Astrocyte (in vitro differentiated cells and primary cell): Measurements from ENCODE around the gene IGFBPL1.

Experiments used
- EZH2 ChIP-seq: IDR thresholded peaks from 2 replicates; pipeline ENCODE4 v1.6.1; 2012; ENCODE audit warnings: mild to moderate bottlenecking, low read length, inconsistent platforms; ENCODE audit not compliant: insufficient read depth
- TF ChIP-seq, protein P1 (sequence below): IDR thresholded peaks from 2 replicates; pipeline ENCODE4 v1.5.1; 2011; ENCODE audit warnings: low read depth, mild to moderate bottlenecking, inconsistent platforms, low read length, moderate library complexity; ENCODE audit not compliant: insufficient read depth

DNA sequence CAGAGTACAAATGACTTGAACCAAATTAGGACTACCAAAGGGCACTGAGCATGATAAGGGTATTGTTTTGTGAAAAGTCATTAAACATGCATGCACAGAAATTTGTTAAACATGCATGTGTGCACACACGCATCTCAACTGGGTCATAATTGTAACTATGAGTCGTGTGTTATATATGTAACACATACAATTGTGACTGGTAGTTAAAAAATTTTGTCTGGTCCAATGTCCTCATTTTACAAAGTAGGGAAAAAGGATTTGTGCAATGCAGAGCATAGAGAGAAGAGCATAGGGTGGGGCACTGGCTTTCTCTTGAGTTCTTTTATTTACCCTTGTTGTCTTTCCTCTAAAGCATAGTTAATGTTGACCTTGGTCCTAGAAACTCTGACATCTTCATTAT is 19.3 kb upstream of the IGFBPL1 start:
- TF ChIP-seq, protein P1, sequence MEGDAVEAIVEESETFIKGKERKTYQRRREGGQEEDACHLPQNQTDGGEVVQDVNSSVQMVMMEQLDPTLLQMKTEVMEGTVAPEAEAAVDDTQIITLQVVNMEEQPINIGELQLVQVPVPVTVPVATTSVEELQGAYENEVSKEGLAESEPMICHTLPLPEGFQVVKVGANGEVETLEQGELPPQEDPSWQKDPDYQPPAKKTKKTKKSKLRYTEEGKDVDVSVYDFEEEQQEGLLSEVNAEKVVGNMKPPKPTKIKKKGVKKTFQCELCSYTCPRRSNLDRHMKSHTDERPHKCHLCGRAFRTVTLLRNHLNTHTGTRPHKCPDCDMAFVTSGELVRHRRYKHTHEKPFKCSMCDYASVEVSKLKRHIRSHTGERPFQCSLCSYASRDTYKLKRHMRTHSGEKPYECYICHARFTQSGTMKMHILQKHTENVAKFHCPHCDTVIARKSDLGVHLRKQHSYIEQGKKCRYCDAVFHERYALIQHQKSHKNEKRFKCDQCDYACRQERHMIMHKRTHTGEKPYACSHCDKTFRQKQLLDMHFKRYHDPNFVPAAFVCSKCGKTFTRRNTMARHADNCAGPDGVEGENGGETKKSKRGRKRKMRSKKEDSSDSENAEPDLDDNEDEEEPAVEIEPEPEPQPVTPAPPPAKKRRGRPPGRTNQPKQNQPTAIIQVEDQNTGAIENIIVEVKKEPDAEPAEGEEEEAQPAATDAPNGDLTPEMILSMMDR = no peak
- TF ChIP-seq EZH2 = no peak
